OCI-LY7 (cell line): ENCODE data around the gene KCNIP1. TPM values are rescaled to one million over a fixed set of nuclear protein-coding genes. Genes with fewer than 3 reads are reported as not detected.

Experiments used
- BruUV-seq: library from RNA; stranded (reverse); fragments of 400-500 nt; replicated peaks from 2 replicates; lab custom pipeline; 2021; lab: Mats Ljungman, UMichigan
- CTCF ChIA-PET: fragments of 300-600 bp; sonication (Branson Sonifier 250); formaldehyde crosslinking; loops from one replicate; lab custom pipeline; 2022; ENCODE audit warnings: antibody characterized with exemption; ENCODE audit not compliant: unreplicated experiment; lab: Charles Lee
- POLR2A ChIA-PET: fragments of 300-600 bp; sonication (Branson Sonifier 250); formaldehyde crosslinking; loops from one replicate; lab custom pipeline; 2022; ENCODE audit warnings: antibody characterized with exemption; lab: Charles Lee
- DNase-seq: peaks from one replicate; pipeline ENCODE4 v3.0.0-alpha.2; 2015; ENCODE audit warnings: low spot score
- H2AFZ ChIP-seq: fragments of 200-600 bp; sonication (generic), shearing (Covaris generic); 2 replicates; pipeline ENCODE4 v1.6.1; 2014; ENCODE audit warnings: mild to moderate bottlenecking, antibody characterized with exemption, low read length, moderate library complexity
- H3K27ac ChIP-seq: fragments of 200-600 bp; sonication (generic); 2 replicates; pipeline ENCODE4 v1.5.1; 2014; ENCODE audit warnings: mixed run types, low read depth, mild to moderate bottlenecking, moderate library complexity, low read length, inconsistent platforms; ENCODE audit not compliant: poor library complexity, severe bottlenecking
- H3K36me3 ChIP-seq: fragments of 200-600 bp; sonication (generic); 2 replicates; pipeline ENCODE4 v1.6.1; 2014; ENCODE audit warnings: mild to moderate bottlenecking, antibody characterized with exemption, low read length, moderate library complexity, mixed read lengths; ENCODE audit not compliant: insufficient read depth
- H3K4me1 ChIP-seq: fragments of 200-600 bp; sonication (generic); 2 replicates; pipeline ENCODE4 v1.5.1; 2014; ENCODE audit warnings: mild to moderate bottlenecking, low read length; ENCODE audit not compliant: insufficient read depth, poor library complexity, severe bottlenecking
- H3K4me2 ChIP-seq: fragments of 200-600 bp; sonication (generic); 2 replicates; pipeline ENCODE4 v1.6.1; 2014; ENCODE audit warnings: mild to moderate bottlenecking, low read length
- H3K4me3 ChIP-seq: fragments of 200-600 bp; sonication (generic); 2 replicates; pipeline ENCODE4 v1.5.1; 2014; ENCODE audit warnings: mild to moderate bottlenecking, low read depth, low read length; ENCODE audit not compliant: poor library complexity, severe bottlenecking
- H3K79me2 ChIP-seq: fragments of 200-600 bp; sonication (generic); 2 replicates; pipeline ENCODE4 v1.6.1; 2016; ENCODE audit warnings: low read depth, mild to moderate bottlenecking, low read length, moderate library complexity, mixed read lengths; ENCODE audit not compliant: insufficient read depth
- H3K9me2 ChIP-seq: fragments of 200-600 bp; sonication (generic); 2 replicates; pipeline ENCODE4 v1.6.1; 2016; ENCODE audit warnings: mild to moderate bottlenecking, low read length, mixed read lengths; ENCODE audit not compliant: insufficient read depth
- H3K9me3 ChIP-seq: fragments of 200-600 bp; sonication (generic); 2 replicates; pipeline ENCODE4 v1.6.1; 2014; ENCODE audit warnings: mild to moderate bottlenecking, mixed run types, low read length, mixed read lengths
- H4K20me1 ChIP-seq: fragments of 200-600 bp; sonication (generic); 2 replicates; pipeline ENCODE4 v1.6.1; 2014; ENCODE audit warnings: mild to moderate bottlenecking, antibody characterized with exemption, low read length, moderate library complexity, mixed read lengths; ENCODE audit not compliant: insufficient read depth
- CTCF ChIP-seq: fragments of 200-600 bp; sonication (generic); conservative IDR thresholded peaks from 2 replicates; pipeline ENCODE4 v1.5.1; 2014; ENCODE audit warnings: mild to moderate bottlenecking, antibody characterized with exemption, low read length, moderate library complexity, mixed read lengths
- EZH2phosphoT487 ChIP-seq: fragments of 200-600 bp; sonication (generic); IDR thresholded peaks from 2 replicates; pipeline ENCODE4 v1.6.1; 2018; ENCODE audit warnings: low read depth, borderline replicate concordance, mild to moderate bottlenecking, mixed run types, antibody characterized with exemption, low read length, moderate library complexity, mixed read lengths
- intact Hi-C: fragments of 100-400 bp; cut with micrococcal nuclease; formaldehyde crosslinking; loops from one replicate; pipeline ENCODE4 v1.10.0; 2022; ENCODE audit not compliant: unreplicated experiment
- total RNA-seq, 2 experiments: library from RNA; depleted of rRNA in 1 of 2; stranded (reverse); fragments of >200 nt in 1 of 2; shearing (Covaris generic) in 1 of 2; gene quantifications; 2 replicates each; pipeline ENCODE4 v1.2.3, GENCODE V29; 2014 to 2022

KCNIP1 gene
- total RNA-seq, 2 experiments from 2014 or later = not detected

GRCh38 chr5:170473642-170474041 lies 30.2 kb upstream of the KCNIP1 start:
- intact Hi-C loops = no loop called here
- BruUV-seq = no TSS peak
- no peaks in the 10 kb centered on the region for H3K79me2 ChIP-seq
- H2AFZ ChIP-seq = no peak overlapping the region
- H3K4me2 ChIP-seq = no peak overlapping the region
- no peaks in the 10 kb centered on the region for H3K9me3 ChIP-seq
- no peak overlapping the region for H3K4me3 ChIP-seq
- no peak overlapping the region for H3K27ac ChIP-seq
- TF ChIP-seq CTCF (no peak), EZH2phosphoT487 (no peak)
- H3K9me2 ChIP-seq = no peaks in the 10 kb centered on the region
- DNase-seq = no peak
- ChIA-PET CTCF (no interaction called here), POLR2A (interaction anchor here (0.6 kb wide), 1 partner anchor 201 kb away, joined by 3 read pairs; no protein-coding TSS in a partner anchor)
- H4K20me1 ChIP-seq = no peaks in the 10 kb centered on the region
- H3K36me3 ChIP-seq = no peaks in the 10 kb centered on the region
- H3K4me1 ChIP-seq = no peaks in the 10 kb centered on the region

DNA sequence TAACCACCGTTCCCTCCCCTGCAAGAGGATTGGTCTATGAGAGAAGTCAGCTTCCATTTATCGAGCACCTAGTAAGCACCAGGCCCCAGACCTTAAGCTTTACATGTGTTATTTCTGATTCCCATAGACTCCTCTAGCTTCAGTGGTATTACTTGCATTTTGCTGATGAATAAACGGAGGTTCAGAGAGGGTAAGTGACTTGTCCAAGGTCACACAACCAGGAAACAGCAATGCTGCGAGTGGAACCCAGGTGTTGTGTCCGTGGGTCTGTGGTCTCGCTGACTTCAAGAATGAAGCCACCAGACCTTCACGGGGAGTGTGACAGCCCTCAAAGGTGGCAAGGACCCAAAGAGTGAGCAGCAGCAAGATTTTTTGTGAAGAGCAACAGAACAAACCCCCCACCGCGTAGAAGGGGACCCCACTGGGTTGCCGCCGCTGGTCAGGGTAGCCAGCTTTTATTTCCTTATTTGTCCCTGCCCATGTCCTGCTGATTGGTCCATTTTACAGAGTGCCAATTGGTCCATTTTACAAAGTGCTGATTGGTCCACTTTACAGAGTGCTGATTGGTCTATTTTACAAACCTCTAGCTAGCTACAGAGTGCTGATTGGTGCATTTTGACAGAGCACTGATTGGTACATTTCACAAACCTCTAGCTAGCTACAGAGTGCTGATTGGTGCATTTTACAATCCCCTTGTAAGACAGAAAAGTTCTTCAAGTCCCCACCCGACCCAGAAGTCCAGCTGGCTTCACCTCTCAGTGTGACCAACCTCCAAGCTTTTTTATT lies 29.1 kb upstream of the KCNIP1 start:
- H3K4me1 ChIP-seq = no peaks in the 10 kb centered on the region
- DNase-seq = no peak
- BruUV-seq = no TSS peak
- intact Hi-C loops = no loop called here
- ChIA-PET POLR2A (interaction anchor here (0.6 to 0.7 kb wide), 3 partner anchors 113 to 614 kb away, joined by 3 to 4 read pairs (median 4); no protein-coding TSS in a partner anchor), CTCF (no interaction called here)
- no peaks in the 10 kb centered on the region for H3K79me2 ChIP-seq
- no peak overlapping the region for H3K4me3 ChIP-seq
- no peaks in the 10 kb centered on the region for H3K9me2 ChIP-seq
- no peaks in the 10 kb centered on the region for H3K9me3 ChIP-seq
- no peaks in the 10 kb centered on the region for H4K20me1 ChIP-seq
- no peak overlapping the region for H2AFZ ChIP-seq
- no peak overlapping the region for H3K4me2 ChIP-seq
- H3K36me3 ChIP-seq = no peaks in the 10 kb centered on the region
- no peak for TF ChIP-seq EZH2phosphoT487
- no peak for TF ChIP-seq CTCF
- no peak overlapping the region for H3K27ac ChIP-seq
